ENCODE data around the gene FBXO47. TPM values are rescaled to one million over a fixed set of nuclear protein-coding genes. Genes with fewer than 3 reads are reported as not detected.
"Not testable (repeated sequence)": the region's sequence is repeated elsewhere in the genome, so short reads cannot be mapped to it uniquely, and the experiment has no call there.

FBXO47 gene
- total RNA-seq, 1 donor = not detected

GRCh38 chr17:38996660-38997337 lies 29.6 kb upstream of the FBXO47 start:
- H3K27me3 ChIP-seq (ENCODE audit: insufficient read depth, low read length) = no peaks in the 10 kb centered on the region
- H3K4me3 ChIP-seq (ENCODE audit: low read length) = no peak overlapping the region
- peaks cover 5% of the 10 kb centered on the region for H3K4me1 ChIP-seq (ENCODE audit: insufficient read depth, low read length)
- H3K9me3 ChIP-seq (ENCODE audit: low read depth, low read length) = peaks cover 6% of the 10 kb centered on the region

GRCh38 chr17:38994026-38994425 lies 26.8 kb upstream of the FBXO47 start:
- Histone ChIP-seq H3K4me1 (ENCODE audit: insufficient read depth, low read length) (peaks cover 7% of the 10 kb centered on the region), H3K4me3 (ENCODE audit: low read length) (no peak overlapping the region), H3K9me3 (ENCODE audit: low read depth, low read length) (peaks cover 6% of the 10 kb centered on the region), H3K27me3 (ENCODE audit: insufficient read depth, low read length) (no peaks in the 10 kb centered on the region)

- Histone ChIP-seq H3K4me1 (ENCODE audit: insufficient read depth, low read length) (no peaks in the 10 kb centered on the region), H3K9me3 (ENCODE audit: low read depth, low read length) (no peaks in the 10 kb centered on the region), H3K27me3 (ENCODE audit: insufficient read depth, low read length) (no peaks in the 10 kb centered on the region), H3K4me3 (ENCODE audit: low read length) (no peak overlapping the region)
Measured at GRCh38 chr17:38984666-38985065, 17.5 kb upstream of the FBXO47 start.

- Histone ChIP-seq H3K4me3 (ENCODE audit: low read length) (no peak overlapping the region), H3K27me3 (ENCODE audit: insufficient read depth, low read length) (no peaks in the 10 kb centered on the region), H3K9me3 (ENCODE audit: low read depth, low read length) (no peaks in the 10 kb centered on the region), H3K4me1 (ENCODE audit: insufficient read depth, low read length) (no peaks in the 10 kb centered on the region)
Measured at GRCh38 chr17:38982858-38983746, 15.9 kb upstream of the FBXO47 start.

GRCh38 chr17:38981636-38982035 lies 14.4 kb upstream of the FBXO47 start:
- H3K27me3 ChIP-seq (ENCODE audit: insufficient read depth, low read length) = no peaks in the 10 kb centered on the region

GRCh38 chr17:38980490-38981217 lies 13.5 kb upstream of the FBXO47 start:
- no peaks in the 10 kb centered on the region for H3K9me3 ChIP-seq (ENCODE audit: low read depth, low read length)
- peaks cover 13% of the 10 kb centered on the region for H3K4me1 ChIP-seq (ENCODE audit: insufficient read depth, low read length)
- H3K4me3 ChIP-seq (ENCODE audit: low read length) = no peak overlapping the region

More at GRCh38 chr17:38981636-38982035, 14.4 kb upstream of the FBXO47 start:
- Histone ChIP-seq H3K9me3 (ENCODE audit: low read depth, low read length) (no peaks in the 10 kb centered on the region), H3K4me1 (ENCODE audit: insufficient read depth, low read length) (peaks cover 4% of the 10 kb centered on the region), H3K4me3 (ENCODE audit: low read length) (no peak overlapping the region)

GRCh38 chr17:38978180-38978579 lies 11.0 kb upstream of the FBXO47 start:
- H3K9me3 ChIP-seq (ENCODE audit: low read depth, low read length) = no peaks in the 10 kb centered on the region
- H3K4me3 ChIP-seq (ENCODE audit: low read length) = no peak overlapping the region
- H3K4me1 ChIP-seq (ENCODE audit: insufficient read depth, low read length) = peaks cover 13% of the 10 kb centered on the region
- no peaks in the 10 kb centered on the region for H3K27me3 ChIP-seq (ENCODE audit: insufficient read depth, low read length)

More at GRCh38 chr17:38980490-38981217, 13.5 kb upstream of the FBXO47 start:
- no peaks in the 10 kb centered on the region for H3K27me3 ChIP-seq (ENCODE audit: insufficient read depth, low read length)

GRCh38 chr17:38976187-38976551 lies 9.0 kb upstream of the FBXO47 start:
- H3K4me3 ChIP-seq (ENCODE audit: low read length); H3K9me3 ChIP-seq (ENCODE audit: low read depth, low read length); H3K27me3 ChIP-seq (ENCODE audit: insufficient read depth, low read length): not testable (repeated sequence)
- peaks cover 13% of the 10 kb centered on the region for H3K4me1 ChIP-seq (ENCODE audit: insufficient read depth, low read length)

GRCh38 chr17:38970804-38971203 lies 3.6 kb upstream of the FBXO47 start:
- Histone ChIP-seq H3K4me3 (ENCODE audit: low read length) (no peak overlapping the region), H3K4me1 (ENCODE audit: insufficient read depth, low read length) (peaks cover 12% of the 10 kb centered on the region), H3K9me3 (ENCODE audit: low read depth, low read length) (no peaks in the 10 kb centered on the region), H3K27me3 (ENCODE audit: insufficient read depth, low read length) (no peaks in the 10 kb centered on the region)

GRCh38 chr17:38970128-38970527 lies 2.9 kb upstream of the FBXO47 start:
- Histone ChIP-seq H3K9me3 (ENCODE audit: low read depth, low read length) (no peaks in the 10 kb centered on the region), H3K4me1 (ENCODE audit: insufficient read depth, low read length) (peaks cover 11% of the 10 kb centered on the region)

GRCh38 chr17:38969281-38969680 lies 2.1 kb upstream of the FBXO47 start:
- Histone ChIP-seq H3K4me1 (ENCODE audit: insufficient read depth, low read length) (peaks cover 11% of the 10 kb centered on the region), H3K27me3 (ENCODE audit: insufficient read depth, low read length) (no peaks in the 10 kb centered on the region), H3K4me3 (ENCODE audit: low read length) (no peak overlapping the region), H3K9me3 (ENCODE audit: low read depth, low read length) (no peaks in the 10 kb centered on the region)

More at GRCh38 chr17:38970128-38970527, 2.9 kb upstream of the FBXO47 start:
- Histone ChIP-seq H3K27me3 (ENCODE audit: insufficient read depth, low read length) (no peaks in the 10 kb centered on the region), H3K4me3 (ENCODE audit: low read length) (no peak overlapping the region)

GRCh38 chr17:38961413-38961812 lies 5.8 kb downstream of the FBXO47 start:
- peaks cover 4% of the 10 kb centered on the region for H3K4me1 ChIP-seq (ENCODE audit: insufficient read depth, low read length)
- no peaks in the 10 kb centered on the region for H3K9me3 ChIP-seq (ENCODE audit: low read depth, low read length)
- H3K4me3 ChIP-seq (ENCODE audit: low read length) = no peak overlapping the region
- H3K27me3 ChIP-seq (ENCODE audit: insufficient read depth, low read length) = no peaks in the 10 kb centered on the region

GRCh38 chr17:38960402-38960801 lies 6.8 kb downstream of the FBXO47 start:
- Histone ChIP-seq H3K4me1 (ENCODE audit: insufficient read depth, low read length) (peaks cover 4% of the 10 kb centered on the region), H3K4me3 (ENCODE audit: low read length) (no peak overlapping the region), H3K27me3 (ENCODE audit: insufficient read depth, low read length) (no peaks in the 10 kb centered on the region), H3K9me3 (ENCODE audit: low read depth, low read length) (no peaks in the 10 kb centered on the region)

- H3K4me3 ChIP-seq (ENCODE audit: low read length) = no peak overlapping the region
- H3K27me3 ChIP-seq (ENCODE audit: insufficient read depth, low read length) = no peaks in the 10 kb centered on the region
- H3K9me3 ChIP-seq (ENCODE audit: low read depth, low read length) = no peaks in the 10 kb centered on the region
- H3K4me1 ChIP-seq (ENCODE audit: insufficient read depth, low read length) = peaks cover 4% of the 10 kb centered on the region
Measured at GRCh38 chr17:38959508-38959907, 7.7 kb downstream of the FBXO47 start.

- H3K9me3 ChIP-seq (ENCODE audit: low read depth, low read length) = no peaks in the 10 kb centered on the region
- no peaks in the 10 kb centered on the region for H3K27me3 ChIP-seq (ENCODE audit: insufficient read depth, low read length)
- no peak overlapping the region for H3K4me3 ChIP-seq (ENCODE audit: low read length)
- peaks cover 4% of the 10 kb centered on the region for H3K4me1 ChIP-seq (ENCODE audit: insufficient read depth, low read length)
Measured at GRCh38 chr17:38958756-38959155, 8.4 kb downstream of the FBXO47 start.

Measured in mononuclear cell (primary cell).